GM21515 (cell line): ENCODE results near the gene GATAD2A.

ENCODE experiments used
- ATAC-seq: cut with Tn5 transposase; IDR thresholded peaks from one replicate; pipeline ENCODE4 v1.9.1; 2021; ENCODE audit not compliant: unreplicated experiment

The GATAD2A gene

DNA sequence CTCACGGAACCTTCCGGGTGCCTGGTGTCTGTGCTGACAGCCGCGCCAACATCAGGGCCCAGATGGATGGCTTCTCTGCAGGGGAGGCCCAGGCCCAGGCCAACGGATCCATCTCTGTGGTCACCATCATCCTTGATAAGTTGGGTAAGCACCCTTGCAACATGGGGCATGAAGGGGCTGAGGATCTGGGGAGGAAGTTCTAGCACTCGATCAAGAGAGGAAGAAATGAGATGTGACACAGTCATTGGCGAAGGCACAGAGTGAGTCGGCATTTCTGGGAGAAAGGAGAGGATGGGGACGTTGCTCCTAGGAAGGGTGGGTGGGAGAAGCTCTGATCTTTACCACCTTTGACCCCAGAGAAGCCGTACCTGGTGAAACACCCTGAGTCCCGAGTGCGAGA lies 137.0 kb downstream of the GATAD2A start:
- no peak for ATAC-seq

DNA sequence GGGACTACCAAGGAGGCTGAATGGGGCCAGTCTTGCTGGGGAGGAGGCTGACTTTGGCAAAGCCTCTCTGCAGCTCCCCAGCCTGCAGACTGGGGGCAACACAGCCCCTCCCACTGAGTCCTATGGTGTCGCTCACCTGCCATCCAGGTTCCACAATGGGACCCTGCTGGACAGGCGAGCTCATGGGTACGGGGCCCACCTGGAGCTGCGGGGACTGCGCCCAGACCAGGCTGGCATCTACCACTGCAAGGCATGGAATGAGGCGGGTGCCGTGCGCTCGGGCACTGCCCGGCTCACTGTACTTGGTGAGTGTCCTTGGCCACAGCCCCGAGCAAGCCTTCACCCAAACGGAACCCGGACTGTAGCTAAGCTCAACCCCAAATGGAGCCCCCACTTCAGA lies 137.6 kb downstream of the GATAD2A start:
- no peak for ATAC-seq

DNA sequence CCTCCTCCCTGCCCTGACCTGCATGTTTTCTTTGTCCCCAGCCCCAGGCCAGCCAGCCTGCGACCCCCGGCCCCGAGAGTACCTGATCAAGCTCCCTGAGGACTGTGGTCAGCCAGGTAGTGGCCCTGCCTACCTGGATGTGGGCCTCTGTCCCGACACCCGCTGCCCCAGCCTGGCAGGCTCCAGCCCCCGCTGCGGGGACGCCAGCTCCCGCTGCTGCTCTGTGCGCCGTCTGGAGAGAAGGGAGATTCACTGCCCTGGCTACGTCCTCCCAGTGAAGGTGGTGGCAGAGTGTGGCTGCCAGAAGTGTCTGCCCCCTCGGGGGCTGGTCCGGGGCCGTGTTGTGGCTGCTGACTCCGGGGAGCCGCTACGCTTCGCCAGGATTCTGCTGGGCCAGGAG lies 138.2 kb downstream of the GATAD2A start:
- no peak for ATAC-seq

DNA sequence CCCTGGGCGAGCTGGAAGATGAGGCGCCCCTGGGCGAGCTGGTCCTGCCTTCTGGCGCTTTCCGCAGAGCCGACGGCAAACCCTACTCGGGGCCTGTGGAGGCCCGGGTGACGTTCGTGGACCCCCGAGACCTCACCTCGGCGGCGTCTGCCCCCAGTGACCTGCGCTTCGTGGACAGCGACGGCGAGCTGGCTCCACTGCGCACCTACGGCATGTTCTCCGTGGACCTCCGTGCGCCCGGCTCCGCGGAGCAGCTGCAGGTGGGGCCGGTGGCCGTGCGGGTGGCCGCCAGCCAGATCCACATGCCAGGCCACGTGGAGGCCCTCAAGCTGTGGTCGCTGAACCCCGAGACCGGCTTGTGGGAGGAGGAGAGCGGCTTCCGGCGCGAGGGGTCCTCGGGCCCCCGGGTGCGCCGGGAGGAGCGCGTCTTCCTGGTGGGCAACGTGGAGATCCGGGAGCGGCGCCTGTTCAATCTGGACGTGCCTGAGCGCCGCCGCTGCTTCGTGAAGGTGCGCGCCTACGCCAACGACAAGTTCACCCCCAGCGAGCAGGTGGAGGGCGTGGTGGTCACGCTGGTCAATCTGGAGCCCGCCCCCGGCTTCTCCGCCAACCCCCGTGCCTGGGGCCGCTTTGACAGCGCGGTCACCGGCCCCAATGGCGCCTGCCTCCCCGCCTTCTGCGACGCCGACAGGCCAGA lies 138.9 kb downstream of the GATAD2A start:
- no peak for ATAC-seq

DNA sequence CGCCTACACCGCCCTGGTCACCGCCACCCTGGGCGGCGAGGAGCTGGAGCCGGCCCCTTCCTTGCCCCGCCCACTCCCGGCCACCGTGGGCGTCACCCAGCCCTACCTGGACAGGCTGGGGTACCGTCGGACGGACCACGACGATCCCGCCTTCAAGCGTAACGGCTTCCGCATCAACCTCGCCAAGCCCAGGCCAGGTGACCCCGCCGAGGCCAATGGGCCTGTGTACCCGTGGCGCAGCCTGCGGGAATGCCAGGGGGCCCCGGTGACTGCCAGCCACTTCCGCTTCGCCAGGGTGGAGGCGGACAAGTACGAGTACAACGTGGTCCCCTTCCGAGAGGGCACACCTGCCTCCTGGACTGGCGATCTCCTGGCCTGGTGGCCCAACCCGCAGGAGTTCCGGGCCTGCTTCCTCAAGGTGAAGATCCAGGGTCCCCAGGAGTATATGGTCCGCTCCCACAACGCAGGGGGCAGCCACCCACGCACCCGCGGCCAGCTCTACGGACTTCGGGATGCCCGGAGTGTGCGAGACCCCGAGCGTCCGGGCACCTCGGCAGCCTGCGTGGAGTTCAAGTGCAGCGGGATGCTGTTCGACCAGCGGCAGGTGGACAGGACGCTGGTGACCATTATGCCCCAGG lies 139.6 kb downstream of the GATAD2A start:
- no peak for ATAC-seq

DNA sequence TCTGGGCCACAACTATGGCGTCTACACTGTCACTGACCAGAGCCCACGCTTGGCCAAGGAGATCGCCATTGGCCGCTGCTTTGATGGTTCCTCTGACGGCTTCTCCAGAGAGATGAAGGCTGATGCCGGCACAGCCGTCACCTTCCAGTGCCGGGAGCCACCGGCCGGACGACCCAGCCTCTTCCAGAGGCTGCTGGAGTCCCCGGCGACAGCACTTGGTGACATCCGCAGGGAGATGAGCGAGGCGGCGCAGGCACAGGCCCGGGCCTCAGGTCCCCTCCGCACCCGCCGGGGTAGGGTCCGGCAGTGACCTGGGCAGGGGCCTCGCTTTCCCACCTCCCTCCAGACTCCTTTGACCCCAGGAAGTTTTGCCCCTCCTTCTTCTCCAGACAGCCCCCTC lies 140.2 kb downstream of the GATAD2A start:
- ATAC-seq, result no peak

DNA sequence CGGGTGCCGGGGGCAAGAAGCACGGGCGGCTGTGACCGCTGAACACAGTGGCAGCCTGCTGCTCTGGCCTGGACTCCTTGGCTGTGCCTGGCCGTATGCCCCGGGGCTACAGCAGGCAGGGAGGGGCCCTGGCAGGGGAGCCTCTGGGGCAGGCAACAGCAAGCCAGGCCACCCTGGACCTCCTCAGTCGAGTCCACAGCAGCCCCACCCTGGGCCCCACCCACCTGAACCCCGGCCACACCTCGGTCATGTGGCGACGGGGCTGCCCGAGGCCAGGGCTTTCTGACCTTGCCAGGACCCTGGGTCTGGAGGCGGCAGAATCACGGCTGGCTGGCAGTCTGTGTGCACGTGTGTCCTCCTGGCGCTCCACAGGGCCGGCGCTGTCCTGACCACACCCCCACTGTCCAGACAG lies 141.3 kb downstream of the GATAD2A start:
- ATAC-seq, result no peak

DNA sequence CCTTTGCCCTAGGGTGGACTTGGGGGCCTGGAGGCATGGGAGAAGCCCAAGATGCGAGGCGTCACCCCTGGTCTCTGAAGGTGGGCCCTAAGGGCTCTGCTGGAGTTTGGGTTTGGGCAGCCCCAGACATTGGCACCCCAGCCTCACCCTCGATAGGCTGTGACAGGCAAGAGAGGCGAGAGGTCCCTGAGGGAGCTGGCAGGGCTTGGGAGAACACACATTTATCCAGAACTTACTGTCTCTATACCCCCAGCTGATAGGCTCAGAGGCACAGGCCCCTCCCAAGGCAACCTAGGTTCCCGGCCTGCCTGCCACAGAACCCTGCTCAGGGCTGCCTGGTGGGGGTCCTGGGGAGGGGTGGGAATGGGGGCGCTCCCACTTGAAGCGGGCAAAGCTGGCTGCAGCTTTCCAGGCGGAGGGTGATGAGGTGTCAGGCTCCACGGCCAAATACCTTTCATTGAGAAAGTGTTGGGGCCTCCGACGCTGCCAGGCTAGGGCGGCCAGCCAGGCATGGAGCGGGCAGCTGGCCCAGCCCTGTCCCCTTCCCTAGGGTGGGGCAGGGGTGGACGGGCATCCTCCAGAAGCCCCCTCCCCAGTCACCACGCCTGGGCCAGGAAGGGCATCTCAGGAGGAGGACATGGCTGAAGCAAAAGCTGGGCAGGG lies 142.3 kb downstream of the GATAD2A start:
- no peak for ATAC-seq

DNA sequence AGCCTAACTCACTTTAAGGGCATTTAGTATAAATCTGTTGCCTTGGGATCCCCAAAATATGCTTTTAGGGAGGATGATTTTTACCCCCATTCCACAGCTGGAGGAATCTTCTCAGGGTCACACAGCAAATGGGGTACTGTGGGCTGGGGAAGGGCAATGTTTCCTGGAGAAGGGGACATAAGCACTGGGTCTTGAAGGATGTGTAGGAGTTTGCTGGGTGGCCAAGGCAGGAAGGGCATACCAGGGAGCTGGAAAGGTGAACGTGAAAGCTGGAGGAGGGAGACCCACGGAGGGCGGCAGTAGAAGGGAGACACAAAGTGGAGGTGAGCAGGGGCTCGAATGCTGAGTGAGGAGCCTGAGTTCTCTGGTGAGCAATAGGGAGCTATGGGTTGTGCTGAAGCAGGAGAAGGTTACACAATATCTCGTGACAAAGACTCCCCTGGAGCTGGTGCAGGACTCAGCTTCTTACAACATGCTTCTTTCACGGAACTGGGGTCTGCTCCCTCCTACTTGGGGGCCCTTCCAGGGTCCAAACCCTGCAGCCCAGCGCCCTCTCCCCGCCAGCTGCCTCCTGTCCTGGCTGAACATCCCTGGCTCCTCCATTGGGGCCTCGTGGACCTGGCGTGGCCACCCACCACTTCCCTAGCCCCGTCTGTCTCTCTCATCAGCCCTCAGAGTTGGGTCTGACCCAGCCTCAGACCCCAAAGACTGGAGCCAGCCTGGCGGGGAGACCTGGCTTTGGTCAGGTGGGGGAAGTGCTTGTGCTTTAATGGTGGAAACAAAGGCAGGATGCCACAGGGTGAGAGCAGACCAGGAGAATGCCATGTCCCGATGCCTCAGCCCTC lies 143.7 kb downstream of the GATAD2A start:
- no peak for ATAC-seq

DNA sequence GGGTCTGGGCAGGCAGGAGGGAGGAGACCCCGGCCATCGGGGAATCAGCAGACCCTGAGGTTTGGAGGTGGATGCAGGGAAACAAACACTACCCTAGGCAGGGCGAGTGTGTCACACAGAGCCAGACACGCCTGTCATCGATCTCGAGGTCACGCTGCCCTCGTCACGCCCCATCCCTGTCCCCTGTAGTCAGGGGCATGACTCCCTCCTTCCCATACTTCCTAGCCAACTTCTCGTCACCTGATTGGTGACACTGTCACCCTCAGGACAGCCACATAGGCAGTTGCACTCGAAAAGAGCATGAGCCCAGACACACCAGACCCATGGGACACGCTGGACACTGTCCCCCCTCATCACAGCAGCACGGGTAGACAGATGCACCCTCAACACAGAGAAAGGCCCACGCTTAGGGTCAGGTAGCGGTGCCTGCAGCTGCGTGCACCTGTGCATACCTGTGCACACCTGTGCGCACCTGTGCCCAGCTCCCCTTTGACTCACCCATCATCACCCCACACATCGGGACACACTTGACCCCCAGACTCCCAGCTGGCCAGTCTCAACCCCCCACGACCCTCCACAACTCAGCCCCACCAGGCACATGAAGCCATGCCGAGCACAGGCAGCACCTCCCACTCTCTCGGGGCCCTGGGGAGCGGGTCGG lies 144.5 kb downstream of the GATAD2A start:
- ATAC-seq, result no peak

DNA sequence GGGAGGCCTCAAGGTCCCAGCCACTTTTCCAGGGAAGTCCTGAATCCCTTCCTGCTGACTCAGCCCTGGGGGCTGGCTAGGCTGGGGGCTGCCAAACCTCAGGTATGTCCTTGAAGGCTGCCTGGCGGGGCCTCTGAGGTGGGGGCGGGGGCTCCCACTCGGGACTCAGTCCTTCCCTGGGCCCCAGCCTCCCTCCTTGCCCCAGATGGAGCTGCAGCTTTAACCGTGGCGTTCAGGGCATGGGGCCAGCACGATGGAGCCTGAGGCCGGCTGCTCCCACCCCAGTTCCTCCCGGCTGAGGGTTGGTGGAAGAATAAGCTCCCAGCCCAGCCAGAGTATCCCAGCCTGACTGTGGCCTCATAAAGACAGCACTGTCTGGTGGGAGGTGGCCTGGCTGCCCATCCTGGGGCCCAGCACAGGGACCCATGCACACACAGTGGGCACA lies 145.0 kb downstream of the GATAD2A start:
- ATAC-seq, result no peak

DNA sequence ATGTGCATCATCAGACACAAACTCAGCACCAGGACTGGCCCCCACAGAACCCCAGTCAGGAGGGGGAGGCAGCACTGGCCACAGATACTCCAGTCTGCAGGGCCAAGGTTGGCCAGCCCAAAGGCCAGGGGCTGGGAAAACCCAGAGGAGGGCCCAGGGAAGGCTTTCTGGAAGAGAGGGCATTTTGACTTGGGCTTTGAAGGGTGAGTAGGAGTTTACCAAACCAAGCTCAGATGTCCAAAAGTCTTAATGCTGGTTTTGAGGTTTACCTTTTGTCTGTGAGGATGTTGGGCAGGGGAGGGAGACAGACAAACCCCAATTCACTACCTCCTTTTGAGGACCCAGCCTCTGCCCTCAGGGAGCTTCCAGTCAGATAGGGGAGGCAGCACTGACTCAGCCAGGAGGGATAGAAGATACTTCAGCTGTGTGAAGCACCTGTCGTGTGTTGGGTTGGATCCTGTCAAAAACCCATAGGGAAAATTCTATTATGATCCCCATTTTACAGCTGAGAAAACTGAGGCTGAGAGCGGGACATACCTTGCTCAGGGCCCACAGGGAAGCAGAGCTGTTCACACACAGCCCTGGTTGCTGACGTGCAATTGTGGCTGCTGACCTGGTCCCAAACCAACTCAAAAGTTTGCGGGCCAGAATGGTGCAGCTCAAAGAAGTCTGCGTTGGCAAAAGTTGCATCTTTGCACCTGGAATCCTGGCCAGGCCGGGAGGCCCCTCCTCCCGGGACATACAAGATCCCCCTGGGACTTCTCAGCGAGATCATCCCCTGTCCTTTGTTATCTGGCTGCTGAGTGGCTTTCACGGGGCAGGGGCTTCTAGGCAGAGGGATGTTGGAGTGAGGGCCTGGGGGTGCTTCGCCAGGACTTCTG lies 145.7 kb downstream of the GATAD2A start:
- no peak for ATAC-seq

DNA sequence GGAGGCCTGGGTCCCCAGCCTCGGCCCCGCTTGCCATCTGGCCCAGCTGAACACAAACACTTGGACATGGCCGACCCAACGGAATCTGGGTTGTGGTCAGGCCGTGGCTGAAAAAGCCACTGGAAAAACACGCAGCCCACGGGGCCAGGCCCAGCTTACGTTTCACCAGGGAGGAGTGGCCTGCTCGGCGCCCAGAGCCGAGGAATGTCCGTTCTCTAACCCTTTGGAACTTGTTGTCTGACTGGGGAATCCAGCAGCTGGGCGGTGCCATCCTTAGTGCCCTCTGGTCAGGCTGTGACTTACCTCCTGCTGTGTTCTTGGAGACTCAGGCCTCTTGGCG lies 146.3 kb downstream of the GATAD2A start:
- ATAC-seq, result no peak

DNA sequence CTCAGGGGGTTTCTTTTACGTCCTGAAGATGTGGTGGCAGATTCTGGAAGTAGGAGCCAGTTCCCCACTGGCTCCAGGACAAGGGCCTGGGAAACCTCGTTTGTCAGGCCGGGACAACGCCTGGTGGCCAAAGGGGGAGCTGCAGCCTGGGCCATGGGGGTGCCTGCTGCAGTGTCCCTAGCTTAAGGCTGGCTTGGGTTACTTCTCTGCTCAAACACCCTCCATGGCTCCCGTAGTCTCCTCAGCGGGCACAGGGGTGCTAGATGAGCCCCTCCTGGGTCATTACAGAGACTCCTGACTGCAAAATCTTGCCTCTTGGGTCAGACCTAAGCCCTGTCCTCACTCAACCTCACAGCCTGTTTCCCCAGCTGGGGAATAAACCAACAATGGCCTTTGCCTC lies 147.3 kb downstream of the GATAD2A start:
- no peak for ATAC-seq

DNA sequence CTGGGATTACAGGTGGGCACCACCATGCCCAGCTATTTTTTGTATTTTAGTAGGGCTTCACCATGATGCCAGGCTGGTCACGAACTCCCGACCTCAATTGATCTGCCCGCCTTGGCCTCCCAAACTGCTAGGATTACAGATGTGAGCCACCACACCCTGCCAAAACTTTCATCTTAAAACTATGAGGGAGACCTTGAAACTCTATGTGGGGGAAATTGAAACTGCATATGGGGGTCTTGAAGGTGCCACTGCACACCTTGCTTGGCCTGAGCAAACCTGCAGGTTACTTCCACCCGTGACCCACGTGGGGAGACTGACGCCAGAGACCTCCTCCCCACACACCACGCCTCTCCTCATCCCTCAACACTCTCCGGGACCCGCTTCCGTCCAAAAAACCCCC lies 148.2 kb downstream of the GATAD2A start:
- no peak for ATAC-seq

DNA sequence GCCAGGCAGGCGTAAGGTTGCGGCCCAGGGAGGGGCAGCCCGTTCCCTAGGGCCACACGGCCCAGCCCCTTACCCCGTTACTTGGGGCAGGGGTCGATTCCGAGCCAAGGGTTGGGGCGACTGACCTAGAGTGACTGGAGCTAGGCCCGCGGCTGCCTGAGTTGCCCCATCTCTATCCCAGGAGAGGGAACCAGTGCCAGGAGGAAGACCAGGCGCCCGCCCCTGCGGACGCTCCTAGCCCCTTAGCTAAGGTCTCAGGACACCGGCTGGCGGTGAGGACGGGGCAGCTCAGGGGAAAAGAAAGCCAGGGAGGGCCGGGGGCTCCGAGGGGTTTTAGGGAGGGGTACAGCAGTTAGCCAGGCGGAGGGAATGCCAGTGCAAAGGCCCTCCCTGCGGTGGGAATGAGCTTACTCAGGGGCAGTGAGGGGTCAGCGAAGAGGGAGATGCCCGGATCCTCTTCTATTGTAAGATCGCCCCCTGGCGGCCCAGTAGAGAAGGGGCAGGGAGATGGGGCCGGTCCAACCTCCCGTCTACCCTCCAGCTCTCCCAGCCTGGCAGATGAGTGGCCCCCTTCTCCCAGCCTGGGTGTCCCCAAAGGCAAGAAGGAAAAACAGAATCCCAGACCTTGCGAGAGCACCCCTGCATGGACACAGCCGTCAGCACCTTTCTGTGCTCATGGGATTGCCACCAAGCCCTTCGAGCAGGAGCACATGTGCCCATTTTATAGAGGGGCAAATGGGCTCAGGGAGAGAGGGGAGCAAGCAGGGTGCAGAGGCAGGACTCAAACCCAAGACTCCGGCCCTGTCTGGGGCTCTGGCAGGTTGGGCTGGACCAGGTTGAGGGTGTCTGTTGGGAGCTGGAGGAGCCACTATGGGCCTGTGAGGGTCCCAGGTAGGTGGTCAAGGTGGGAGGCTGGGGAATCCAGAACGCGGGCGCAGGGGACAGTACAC lies 148.9 kb downstream of the GATAD2A start:
- ATAC-seq, result no peak

DNA sequence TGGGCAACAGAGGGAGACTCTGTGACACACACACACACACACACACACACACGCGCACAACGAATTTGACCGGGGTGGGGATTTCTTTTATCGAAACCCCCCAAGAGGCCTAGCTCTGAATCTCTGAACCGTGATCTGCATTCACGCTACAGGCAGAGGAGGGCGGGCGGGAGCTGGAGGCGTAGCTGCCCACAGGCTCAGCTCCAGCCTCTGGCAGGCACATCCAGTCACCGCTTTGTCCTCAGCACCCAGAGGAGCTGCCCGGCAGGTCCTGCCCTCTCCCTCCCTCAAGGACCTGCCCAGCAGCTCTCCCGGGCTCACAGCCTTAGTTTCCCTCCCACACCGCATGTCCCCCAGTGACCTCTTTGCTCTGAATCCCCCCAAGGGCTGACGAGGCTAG lies 152.6 kb downstream of the GATAD2A start:
- ATAC-seq, result no peak
